GM08714 (cell line): ENCODE results near the gene RAPGEF1.

Experiments used
- H3K4me3 ChIP-seq: fragments of 200-500 bp; sonication (Bioruptor generic); 2 replicates; pipeline ENCODE4 v1.5.1; 2014; ENCODE audit warnings: mild to moderate bottlenecking, low read length, inconsistent platforms
- ZNF274 ChIP-seq: IDR thresholded peaks from 2 replicates; pipeline ENCODE4 v1.6.1; 2012; ENCODE audit warnings: mild to moderate bottlenecking, low read depth, low read length

The RAPGEF1 gene

GRCh38 chr9:131603711-131604439, 136.0 kb downstream of the RAPGEF1 start:
- TF ChIP-seq ZNF274 = no peak
- no peak overlapping the region for H3K4me3 ChIP-seq

DNA sequence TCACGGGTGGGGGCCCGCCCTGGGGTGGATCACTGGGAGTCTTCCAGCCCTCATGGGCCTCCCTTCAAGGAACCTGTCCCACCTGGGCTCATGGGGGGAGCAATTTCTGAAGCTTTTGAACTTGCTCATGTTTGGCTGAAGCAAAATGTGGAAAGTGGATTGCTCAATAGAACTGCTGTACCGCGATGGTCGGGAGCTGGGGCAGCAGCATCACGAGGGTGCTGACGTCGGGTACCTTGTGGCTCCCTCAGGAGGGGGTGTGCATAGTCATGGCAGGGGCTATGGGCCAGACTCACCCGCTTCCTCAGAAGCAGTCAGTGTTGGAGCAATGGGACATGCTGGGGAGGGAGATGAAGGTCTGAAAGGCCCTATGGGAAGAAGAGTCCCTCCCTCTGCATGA, 136.7 kb downstream of the RAPGEF1 start:
- no peak for TF ChIP-seq ZNF274
- no peak overlapping the region for H3K4me3 ChIP-seq

DNA sequence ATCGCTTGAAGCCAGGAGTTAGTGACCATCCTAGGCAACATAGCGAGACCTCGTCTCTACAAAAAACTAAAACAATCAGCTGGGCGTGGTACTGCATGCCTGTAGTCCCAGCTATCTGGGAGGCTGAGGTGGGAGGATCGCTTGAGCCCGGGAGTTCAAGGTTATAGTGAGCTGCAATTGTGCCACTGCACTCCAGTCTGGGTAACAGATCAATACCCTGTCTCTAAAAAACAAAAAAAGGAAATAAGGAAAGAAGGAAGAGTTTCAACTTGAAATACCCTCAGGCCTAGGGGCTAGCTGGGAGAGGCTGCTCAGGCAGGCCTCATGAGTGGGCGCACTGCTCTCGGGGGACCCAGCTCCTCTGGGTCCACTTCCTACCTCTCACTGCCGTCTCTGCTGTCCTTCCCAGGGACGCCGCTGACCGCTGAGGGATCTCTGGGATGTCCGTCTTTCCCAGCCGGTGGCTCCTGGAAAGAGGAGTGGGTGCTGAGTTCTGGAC, 138.1 kb downstream of the RAPGEF1 start:
- TF ChIP-seq ZNF274 = no peak
- H3K4me3 ChIP-seq = no peak overlapping the region

- TF ChIP-seq ZNF274 = no peak
- no peak overlapping the region for H3K4me3 ChIP-seq
These were observed 141.8 kb downstream of the RAPGEF1 start for GRCh38 chr9:131598121-131598520.

GRCh38 chr9:131597246-131597645, 142.6 kb downstream of the RAPGEF1 start:
- TF ChIP-seq ZNF274 = no peak
- no peak overlapping the region for H3K4me3 ChIP-seq

- no peak for TF ChIP-seq ZNF274
- no peak overlapping the region for H3K4me3 ChIP-seq
These were observed 143.5 kb downstream of the RAPGEF1 start for GRCh38 chr9:131596430-131596743.

GRCh38 chr9:131595696-131596429, 144.0 kb downstream of the RAPGEF1 start:
- no peak overlapping the region for H3K4me3 ChIP-seq
- TF ChIP-seq ZNF274 = no peak

- no peak for TF ChIP-seq ZNF274
- no peak overlapping the region for H3K4me3 ChIP-seq
These were observed 144.8 kb downstream of the RAPGEF1 start for GRCh38 chr9:131594906-131595665.

- no peak overlapping the region for H3K4me3 ChIP-seq
- TF ChIP-seq ZNF274 = no peak
These were observed 145.8 kb downstream of the RAPGEF1 start for GRCh38 chr9:131593936-131594665.

- TF ChIP-seq ZNF274 = no peak
- H3K4me3 ChIP-seq = no peak overlapping the region
These were observed 146.6 kb downstream of the RAPGEF1 start for GRCh38 chr9:131593091-131593820.

DNA sequence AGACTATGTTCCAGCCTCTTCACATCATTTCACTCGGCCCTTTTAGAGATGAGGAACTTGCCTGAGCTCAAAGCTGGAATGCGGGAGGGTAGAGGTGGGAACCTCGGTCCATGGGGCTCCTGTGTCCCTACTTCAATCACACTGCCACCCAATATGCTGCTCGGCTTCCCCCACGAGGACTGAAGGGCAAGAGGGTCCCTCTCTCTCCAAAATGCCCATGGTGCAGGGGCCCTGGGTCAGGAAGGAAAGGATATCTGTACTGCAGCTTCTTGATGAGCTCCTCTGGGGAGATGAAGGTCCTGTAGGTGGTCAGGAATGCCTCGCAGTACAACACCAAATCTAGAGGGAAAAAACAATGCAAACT, 148.0 kb downstream of the RAPGEF1 start:
- TF ChIP-seq ZNF274 = no peak
- no peak overlapping the region for H3K4me3 ChIP-seq

DNA sequence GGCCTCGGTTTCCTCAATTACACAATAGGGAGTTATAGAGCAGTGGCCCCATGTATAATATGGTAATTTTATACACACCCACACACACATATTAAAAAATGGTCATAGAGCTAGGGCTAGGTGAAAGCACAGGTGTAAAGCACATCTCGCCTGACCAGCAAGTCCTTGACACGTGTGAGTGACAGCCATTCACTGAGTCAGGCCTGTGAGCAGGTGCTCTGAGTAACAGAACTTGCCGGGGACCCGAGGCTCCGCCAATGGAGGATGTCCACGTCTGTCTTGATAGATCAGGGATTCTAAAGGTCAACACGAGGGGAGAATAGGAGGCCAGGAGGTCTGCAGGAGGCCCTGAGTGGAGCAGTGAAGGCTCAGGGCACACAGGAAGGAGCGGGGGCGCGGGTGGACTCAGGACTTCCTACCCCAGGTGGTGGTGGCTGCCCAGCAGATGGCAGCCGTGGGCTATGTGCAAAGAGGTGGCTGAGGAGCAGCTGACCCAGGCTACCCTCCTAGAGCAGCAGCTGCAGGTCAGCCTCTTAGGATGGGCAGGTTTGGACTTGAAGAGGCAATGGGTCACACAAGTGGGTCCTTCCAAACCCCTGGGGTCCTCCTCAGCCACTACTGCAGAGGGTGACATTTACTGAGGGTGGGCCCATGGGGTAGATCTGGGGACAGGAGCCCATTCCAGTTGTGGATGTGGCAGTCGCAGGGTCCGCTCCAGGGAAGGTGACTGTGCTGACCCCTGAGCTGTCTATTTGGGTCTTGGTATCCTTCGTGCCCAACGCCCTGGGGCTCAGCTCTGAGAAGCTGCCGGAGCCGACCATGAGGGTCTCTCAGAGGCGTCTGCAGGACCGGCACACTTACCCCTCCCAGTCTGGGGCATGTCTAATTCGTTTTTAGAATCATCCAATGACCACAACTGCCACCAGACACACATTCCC, 148.7 kb downstream of the RAPGEF1 start:
- no peak overlapping the region for H3K4me3 ChIP-seq
- no peak for TF ChIP-seq ZNF274

- no peak for TF ChIP-seq ZNF274
- no peak overlapping the region for H3K4me3 ChIP-seq
These were observed 149.4 kb downstream of the RAPGEF1 start for GRCh38 chr9:131590449-131590848.
